22Rv1 (cell line): ENCODE measurements around the gene SDHAF2.
"Not testable (repeated sequence)": the region's sequence is repeated elsewhere in the genome, so short reads cannot be mapped to it uniquely, and the experiment has no call there.

Experiments
- ZFX ChIP-seq: fragments of 450-650 bp; IDR thresholded peaks from 2 replicates; pipeline ENCODE4 v1.6.1; 2017; ENCODE audit warnings: antibody characterized with exemption, borderline replicate concordance
- TF ChIP-seq, protein P1 (sequence below): fragments of 450-650 bp; IDR thresholded peaks from 2 replicates; pipeline ENCODE4 v1.5.1; 2017; ENCODE audit warnings: mild to moderate bottlenecking

DNA sequence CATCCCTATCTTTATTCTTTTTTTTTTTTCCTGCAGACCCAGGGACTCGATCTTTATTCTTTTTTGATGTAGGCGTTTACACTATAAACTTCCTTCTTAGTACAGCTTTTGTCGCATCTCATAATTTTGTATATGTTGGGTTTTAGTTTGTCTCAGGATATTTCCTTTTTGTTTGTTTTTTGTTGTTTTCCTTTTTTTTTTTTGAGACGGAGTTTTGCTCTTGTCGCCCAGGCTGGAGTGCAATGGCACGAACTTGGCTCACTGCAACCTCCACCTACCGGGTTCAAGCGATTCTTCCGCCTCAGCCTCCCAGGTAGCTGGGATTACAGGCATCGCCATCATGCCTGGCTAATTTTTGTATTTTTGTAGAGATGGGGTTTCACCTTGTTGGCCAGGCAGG lies 915 bp downstream of the SDHAF2 start:
- TF ChIP-seq, protein P1, sequence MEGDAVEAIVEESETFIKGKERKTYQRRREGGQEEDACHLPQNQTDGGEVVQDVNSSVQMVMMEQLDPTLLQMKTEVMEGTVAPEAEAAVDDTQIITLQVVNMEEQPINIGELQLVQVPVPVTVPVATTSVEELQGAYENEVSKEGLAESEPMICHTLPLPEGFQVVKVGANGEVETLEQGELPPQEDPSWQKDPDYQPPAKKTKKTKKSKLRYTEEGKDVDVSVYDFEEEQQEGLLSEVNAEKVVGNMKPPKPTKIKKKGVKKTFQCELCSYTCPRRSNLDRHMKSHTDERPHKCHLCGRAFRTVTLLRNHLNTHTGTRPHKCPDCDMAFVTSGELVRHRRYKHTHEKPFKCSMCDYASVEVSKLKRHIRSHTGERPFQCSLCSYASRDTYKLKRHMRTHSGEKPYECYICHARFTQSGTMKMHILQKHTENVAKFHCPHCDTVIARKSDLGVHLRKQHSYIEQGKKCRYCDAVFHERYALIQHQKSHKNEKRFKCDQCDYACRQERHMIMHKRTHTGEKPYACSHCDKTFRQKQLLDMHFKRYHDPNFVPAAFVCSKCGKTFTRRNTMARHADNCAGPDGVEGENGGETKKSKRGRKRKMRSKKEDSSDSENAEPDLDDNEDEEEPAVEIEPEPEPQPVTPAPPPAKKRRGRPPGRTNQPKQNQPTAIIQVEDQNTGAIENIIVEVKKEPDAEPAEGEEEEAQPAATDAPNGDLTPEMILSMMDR: not testable (repeated sequence)
- TF ChIP-seq ZFX: not testable (repeated sequence)
